ENCODE data around the gene PRR11.
"Not testable (repeated sequence)": the region's sequence is repeated elsewhere in the genome, so short reads cannot be mapped to it uniquely, and the experiment has no call there.

The PRR11 gene

DNA sequence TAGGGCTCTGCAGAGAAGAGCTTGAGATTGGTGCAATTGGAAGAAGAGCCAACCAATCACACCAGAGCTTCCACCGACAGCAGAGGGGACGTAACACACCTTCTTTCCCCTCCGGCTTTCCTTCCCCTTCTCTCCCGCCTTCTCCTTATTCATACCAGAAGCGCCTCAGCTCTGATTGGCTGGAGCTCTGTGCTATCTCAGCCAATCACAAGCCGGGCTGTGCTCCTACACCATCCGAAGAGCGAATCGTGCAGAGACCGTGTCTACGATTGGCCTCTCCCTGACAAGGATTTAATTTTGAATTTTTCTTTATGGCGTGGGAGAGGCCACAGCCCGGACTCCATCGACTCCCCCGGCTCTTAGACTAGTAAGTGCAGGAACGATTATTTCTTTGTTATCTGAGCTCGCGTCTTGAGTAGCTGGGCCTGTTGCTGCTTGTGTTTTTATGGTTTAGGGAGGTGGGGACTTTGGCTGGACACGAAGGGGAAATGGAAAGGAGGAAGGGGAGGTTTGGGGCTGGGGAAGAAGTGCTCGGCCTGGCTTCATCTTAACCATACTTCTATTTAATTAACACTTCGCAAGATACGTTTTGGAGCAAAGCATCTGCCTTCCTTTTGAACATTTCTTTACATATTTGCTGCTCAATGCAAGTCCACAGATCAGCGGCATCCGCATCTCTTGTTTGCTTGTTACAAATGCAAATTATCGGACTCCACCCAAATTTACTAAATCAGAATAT is at the start of gene PRR11:
Gene PRR11 (plus strand): TSS at position 308 of the 739 bp plus-strand sequence. CDS start 14,007 bp downstream, outside the sequence.
- in situ Hi-C loops (cut with HindIII; ENCODE audit: low pct_ligation_motif_present, low pct_unique_long_range_greater_than_20kb, low sequenced_read_pairs) = no loop called here
- DNase-seq = peak; percentile 100

- in situ Hi-C loops (cut with HindIII; ENCODE audit: low pct_ligation_motif_present, low pct_unique_long_range_greater_than_20kb, low sequenced_read_pairs) = no loop called here
- peak; percentile 74 for DNase-seq
These were observed 49.6 kb upstream of the PRR11 start for GRCh38 chr17:59105852-59106462.

GRCh38 chr17:59106463-59107305 is 48.9 kb upstream of the PRR11 start, which contains the start of gene TRIM37:
Gene TRIM37, minus strand, starts transcription at chr17:59106880. Its CDS starts 419 bp downstream, at chr17:59106461.
- in situ Hi-C loops (cut with HindIII; ENCODE audit: low pct_ligation_motif_present, low pct_unique_long_range_greater_than_20kb, low sequenced_read_pairs) = no loop called here
- peak; percentile 99 for DNase-seq

DNA sequence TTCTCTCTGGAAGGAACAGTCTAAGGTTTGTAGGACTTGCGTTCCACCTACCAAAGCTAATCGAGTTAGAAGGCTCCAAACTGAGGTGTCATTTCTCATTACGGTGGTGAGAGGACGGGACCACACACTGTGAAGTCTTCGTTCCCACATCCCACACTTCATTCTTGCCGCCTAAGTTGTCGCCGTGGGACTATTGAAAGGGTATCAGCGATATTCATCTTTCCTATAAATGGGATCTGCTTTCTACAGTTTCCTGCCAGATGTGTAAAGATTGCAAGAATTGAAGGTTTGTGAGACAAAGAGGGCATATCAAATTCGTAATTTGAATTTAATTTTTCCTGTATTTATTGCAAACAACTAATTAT is 48.3 kb upstream of the PRR11 start:
- no peak for DNase-seq
- in situ Hi-C loops (cut with HindIII; ENCODE audit: low pct_ligation_motif_present, low pct_unique_long_range_greater_than_20kb, low sequenced_read_pairs) = no loop called here

- DNase-seq = no peak
- in situ Hi-C loops (cut with HindIII; ENCODE audit: low pct_ligation_motif_present, low pct_unique_long_range_greater_than_20kb, low sequenced_read_pairs) = no loop called here
These were observed 47.0 kb upstream of the PRR11 start for GRCh38 chr17:59108400-59109102.

DNA sequence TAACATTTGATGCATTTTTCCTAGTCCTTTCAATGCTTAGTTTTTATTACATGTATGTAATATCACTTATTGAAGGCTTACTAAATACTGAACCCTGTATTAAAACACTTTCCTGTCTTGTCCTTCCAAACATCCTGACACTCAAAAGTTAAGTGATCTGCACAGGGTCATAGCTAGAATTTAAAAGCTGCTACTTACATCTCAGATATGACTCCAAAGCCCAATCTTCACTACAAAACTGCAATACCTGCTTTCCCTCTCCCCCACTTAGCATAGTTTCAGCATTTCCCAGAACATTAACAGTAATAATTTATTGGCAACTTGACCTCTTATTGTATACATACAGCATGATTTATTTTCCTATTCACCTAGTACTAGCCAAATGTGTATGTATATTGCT is 44.6 kb upstream of the PRR11 start:
- in situ Hi-C loops (cut with HindIII; ENCODE audit: low pct_ligation_motif_present, low pct_unique_long_range_greater_than_20kb, low sequenced_read_pairs) = no loop called here

GRCh38 chr17:59111539-59111938 is 44.0 kb upstream of the PRR11 start:
- no peak for DNase-seq
- in situ Hi-C loops (cut with HindIII; ENCODE audit: low pct_ligation_motif_present, low pct_unique_long_range_greater_than_20kb, low sequenced_read_pairs) = no loop called here

More for the DNA sequence above, 44.6 kb upstream of the PRR11 start:
- DNase-seq = no peak

- no peak for DNase-seq
- in situ Hi-C loops (cut with HindIII; ENCODE audit: low pct_ligation_motif_present, low pct_unique_long_range_greater_than_20kb, low sequenced_read_pairs) = no loop called here
These were observed 40.1 kb upstream of the PRR11 start for GRCh38 chr17:59115474-59115873.

DNA sequence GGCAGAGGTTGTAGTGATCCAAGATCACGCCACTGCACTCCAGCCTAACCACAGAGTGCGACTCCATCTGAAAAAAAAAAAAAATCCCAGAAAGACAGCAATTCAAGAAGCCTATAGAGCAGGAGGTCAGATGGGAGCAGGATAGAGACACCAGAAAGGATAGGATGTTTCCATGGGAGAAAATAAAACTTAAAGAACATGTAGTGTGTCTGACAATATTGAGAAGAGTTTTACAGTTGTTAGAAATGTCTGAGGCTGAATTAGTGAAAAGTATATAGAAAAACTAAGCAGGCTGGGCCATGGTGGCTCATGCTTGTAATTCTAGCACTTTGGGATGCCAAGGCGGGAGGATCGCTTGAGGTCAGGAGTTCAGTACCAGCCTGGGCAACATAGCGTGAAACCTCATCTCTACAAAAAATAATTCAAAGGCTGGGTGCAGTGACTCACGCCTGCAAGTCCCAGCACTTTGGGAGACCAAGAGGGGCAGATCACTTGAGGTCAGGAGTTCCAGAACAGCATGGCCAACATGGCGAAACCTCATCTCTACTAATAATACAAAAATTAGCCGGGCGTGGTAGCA is 33.6 kb upstream of the PRR11 start:
- DNase-seq = peak; percentile 94

GRCh38 chr17:59124665-59125064 is 30.9 kb upstream of the PRR11 start:
- DNase-seq = no peak
- in situ Hi-C loops (cut with HindIII; ENCODE audit: low pct_ligation_motif_present, low pct_unique_long_range_greater_than_20kb, low sequenced_read_pairs) = no loop called here

More for the DNA sequence above, 33.6 kb upstream of the PRR11 start:
- in situ Hi-C loops (cut with HindIII; ENCODE audit: low pct_ligation_motif_present, low pct_unique_long_range_greater_than_20kb, low sequenced_read_pairs) = no loop called here

DNA sequence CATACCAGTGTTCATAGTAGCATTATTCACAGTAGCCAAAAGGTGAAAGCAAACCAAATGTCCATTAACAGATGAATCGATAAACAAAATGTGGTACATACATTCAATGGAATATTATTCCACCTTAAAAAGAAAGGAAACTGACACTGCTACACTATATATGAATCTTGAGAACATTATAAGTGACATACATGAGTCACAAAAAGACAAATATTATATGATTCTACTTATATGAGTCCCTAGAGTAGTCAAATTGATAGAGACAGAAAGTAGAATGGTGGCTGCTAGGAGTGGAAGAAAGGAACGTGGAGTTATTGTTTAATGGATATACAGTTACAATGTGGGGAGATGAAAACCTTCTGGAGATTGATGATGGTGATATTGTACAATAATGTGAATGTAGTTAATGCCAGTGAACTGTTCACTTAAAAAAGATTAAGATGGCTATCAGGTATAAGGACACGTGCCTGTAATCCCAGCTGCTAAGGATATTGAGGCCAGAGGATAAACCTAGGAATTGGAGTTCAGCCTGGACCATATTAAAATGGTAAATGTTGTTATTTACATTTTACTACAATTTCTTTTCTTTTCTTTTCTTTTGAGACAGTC is 28.6 kb upstream of the PRR11 start:
- in situ Hi-C loops (cut with HindIII; ENCODE audit: low pct_ligation_motif_present, low pct_unique_long_range_greater_than_20kb, low sequenced_read_pairs) = no loop called here
- DNase-seq = no peak

GRCh38 chr17:59129814-59130213 is 25.7 kb upstream of the PRR11 start:
- no peak for DNase-seq
- in situ Hi-C loops (cut with HindIII; ENCODE audit: low pct_ligation_motif_present, low pct_unique_long_range_greater_than_20kb, low sequenced_read_pairs) = no loop called here

- in situ Hi-C loops (cut with HindIII; ENCODE audit: low pct_ligation_motif_present, low pct_unique_long_range_greater_than_20kb, low sequenced_read_pairs) = no loop called here
- no peak for DNase-seq
These were observed 24.4 kb upstream of the PRR11 start for GRCh38 chr17:59131131-59131530.

DNA sequence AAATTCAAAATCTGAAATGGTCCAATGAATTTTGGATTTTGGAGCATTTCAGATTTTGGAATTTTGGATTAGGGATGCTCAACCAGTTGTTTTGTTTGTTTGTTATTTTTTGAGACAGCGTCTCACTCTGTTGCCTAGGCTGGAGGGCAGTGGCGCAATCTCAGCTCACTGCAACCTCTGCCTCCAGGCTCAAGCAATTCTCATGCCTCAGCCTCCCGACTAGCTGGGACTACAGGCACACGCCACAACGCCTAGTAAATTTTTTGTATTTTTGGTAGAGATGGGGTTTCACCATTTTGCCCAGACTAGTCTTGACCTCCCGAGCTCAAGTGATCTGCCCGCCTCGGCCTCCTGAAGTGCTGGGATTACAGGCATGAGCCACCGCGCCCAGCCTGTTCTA is 17.2 kb upstream of the PRR11 start:
- in situ Hi-C loops (cut with HindIII; ENCODE audit: low pct_ligation_motif_present, low pct_unique_long_range_greater_than_20kb, low sequenced_read_pairs); DNase-seq: not testable (repeated sequence)

- in situ Hi-C loops (cut with HindIII; ENCODE audit: low pct_ligation_motif_present, low pct_unique_long_range_greater_than_20kb, low sequenced_read_pairs) = no loop called here
- DNase-seq = no peak
These were observed 15.6 kb upstream of the PRR11 start for GRCh38 chr17:59139939-59140338.

- in situ Hi-C loops (cut with HindIII; ENCODE audit: low pct_ligation_motif_present, low pct_unique_long_range_greater_than_20kb, low sequenced_read_pairs) = no loop called here
These were observed 13.7 kb upstream of the PRR11 start for GRCh38 chr17:59141860-59142259.

DNA sequence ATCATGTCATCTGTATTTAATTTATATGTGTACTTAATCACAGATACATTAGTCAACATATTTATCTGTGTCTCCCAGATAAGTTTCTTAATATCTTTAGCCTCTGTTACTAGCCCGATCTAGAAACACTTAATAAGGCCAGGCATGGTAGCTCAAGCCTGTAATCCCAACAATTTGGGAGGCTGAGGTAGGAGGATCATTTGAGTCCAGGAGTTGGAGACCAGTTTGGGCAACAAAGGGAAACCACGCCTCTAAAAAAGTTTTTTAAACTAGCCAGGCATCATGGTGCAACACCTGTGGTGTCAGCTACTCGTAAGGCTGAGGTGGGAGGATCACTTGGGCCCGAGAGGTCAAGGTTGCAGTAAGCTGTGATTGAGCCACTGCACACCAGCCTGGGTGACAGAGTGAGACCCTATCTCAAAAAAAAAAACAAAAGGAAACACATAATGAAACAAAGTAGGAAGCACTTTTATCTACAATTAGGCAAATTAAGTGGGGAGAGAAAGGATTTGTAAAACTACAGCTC is 9.9 kb upstream of the PRR11 start:
- in situ Hi-C loops (cut with HindIII; ENCODE audit: low pct_ligation_motif_present, low pct_unique_long_range_greater_than_20kb, low sequenced_read_pairs) = no loop called here
- no peak for DNase-seq

More at GRCh38 chr17:59141860-59142259, 13.7 kb upstream of the PRR11 start:
- DNase-seq = no peak

GRCh38 chr17:59149051-59149450 is 6.5 kb upstream of the PRR11 start:
- in situ Hi-C loops (cut with HindIII; ENCODE audit: low pct_ligation_motif_present, low pct_unique_long_range_greater_than_20kb, low sequenced_read_pairs) = no loop called here
- peak; percentile 32 for DNase-seq

Data from ACHN (cell line).